HepG2 (cell line): ENCODE data around the gene ZBTB48. TPM values are rescaled to one million over a fixed set of nuclear protein-coding genes. Genes with fewer than 3 reads are reported as not detected.

Experiments
- BRCA1 ChIP-seq: sonication (generic); formaldehyde crosslinking; IDR thresholded peaks from 2 replicates; pipeline ENCODE4 v1.4.0; 2020; ENCODE audit warnings: missing genetic modification reagents
- ETV5 ChIP-seq: IDR thresholded peaks from 2 replicates; pipeline ENCODE4 v1.6.1; 2018; ENCODE audit warnings: missing biosample characterization, missing genetic modification reagents, inconsistent platforms, borderline replicate concordance
- HMGXB4 ChIP-seq, 2 experiments: sonication (generic) in 1 of 2; formaldehyde crosslinking in 1 of 2; IDR thresholded peaks; 2 replicates each; pipeline versions ENCODE4 v1.4.0 to v1.6.1; 2018 to 2020; ENCODE audit warnings: missing genetic modification reagents in 2 of 2, borderline replicate concordance in 1 of 2, low read depth in 1 of 2, mild to moderate bottlenecking in 1 of 2, missing biosample characterization in 1 of 2
- KDM4B ChIP-seq: sonication (generic); formaldehyde crosslinking; IDR thresholded peaks from 2 replicates; pipeline ENCODE4 v1.4.0; 2020; ENCODE audit warnings: missing genetic modification reagents
- MTF1 ChIP-seq: sonication (generic); formaldehyde crosslinking; IDR thresholded peaks from 2 replicates; pipeline ENCODE4 v1.5.0; 2020; ENCODE audit warnings: missing genetic modification reagents
- POLR2G ChIP-seq: fragments of 200-400 bp; formaldehyde crosslinking; IDR thresholded peaks from 2 replicates; pipeline ENCODE4 v1.6.1; 2018; ENCODE audit warnings: mild to moderate bottlenecking, low read depth, low read length, moderate library complexity
- SIN3B ChIP-seq: fragments of 150-350 bp; IDR thresholded peaks from 2 replicates; pipeline ENCODE4 v1.6.1; 2014; ENCODE audit warnings: low read length
- THAP11 ChIP-seq: IDR thresholded peaks from 2 replicates; pipeline ENCODE4 v1.6.1; 2016; ENCODE audit warnings: missing biosample characterization, missing genetic modification reagents
- ZFY ChIP-seq: sonication (generic); formaldehyde crosslinking; IDR thresholded peaks from 2 replicates; pipeline ENCODE4 v1.4.0; 2020; ENCODE audit warnings: missing genetic modification reagents
- ZHX2 ChIP-seq, 2 experiments: sonication (generic) in 1 of 2; formaldehyde crosslinking in 1 of 2; IDR thresholded peaks; 2 replicates each; pipeline versions ENCODE4 v1.6.1 to v1.9.0; 2014 to 2022; ENCODE audit warnings: antibody characterized with exemption in 1 of 2, borderline replicate concordance in 1 of 2, inconsistent platforms in 1 of 2, low read depth in 1 of 2, missing genetic modification reagents in 1 of 2
- ZNF263 ChIP-seq: sonication (generic); formaldehyde crosslinking; IDR thresholded peaks from 2 replicates; pipeline ENCODE4 v1.4.0; 2020; ENCODE audit warnings: missing genetic modification reagents
- ZNF280B ChIP-seq: sonication (generic); formaldehyde crosslinking; IDR thresholded peaks from 2 replicates; pipeline ENCODE4 v1.5.0; 2020; ENCODE audit warnings: missing genetic modification reagents, mild to moderate bottlenecking, borderline replicate concordance
- ZNF333 ChIP-seq: sonication (generic); formaldehyde crosslinking; IDR thresholded peaks from 2 replicates; pipeline ENCODE4 v1.4.0; 2020; ENCODE audit warnings: mild to moderate bottlenecking, missing genetic modification reagents, borderline replicate concordance
- ZNF746 ChIP-seq: sonication (generic); formaldehyde crosslinking; IDR thresholded peaks from 2 replicates; pipeline ENCODE4 v1.8.0; 2022; ENCODE audit warnings: mild to moderate bottlenecking, missing genetic modification reagents
- ZNF782 ChIP-seq: sonication (generic); formaldehyde crosslinking; IDR thresholded peaks from 2 replicates; pipeline ENCODE4 v1.4.0; 2020; ENCODE audit warnings: missing genetic modification reagents, mild to moderate bottlenecking, borderline replicate concordance
- polyA plus RNA-seq, 8 experiments: library from polyadenylated mRNA; depleted of rRNA in 3 of 8; stranded (reverse) in 7 of 8; unstranded in 1 of 8; fragments of >200 nt; fragmentation: Illumina TruSeq in 4 of 8; extraction: Trizol in 4 of 8; gene quantifications; 2 replicates each; pipeline versions ENCODE4 v1.2.1 to v1.2.3, GENCODE V29; 2011 to 2016; ENCODE audit warnings: low read depth in 4 of 8, missing spikeins in 1 of 8, mixed read lengths in 1 of 8; ENCODE audit not compliant: insufficient read depth in 1 of 8
- total RNA-seq, 5 experiments: library from RNA; depleted of rRNA; stranded (reverse); fragments of >200 nt; fragmentation: Illumina TruSeq; extraction: Trizol; gene quantifications; 2 replicates each; pipeline ENCODE4 v1.2.3, GENCODE V29; 2016; ENCODE audit warnings: low read depth in 1 of 5

The ZBTB48 gene
- total and polyA plus RNA-seq, 2 of the 13 experiments (the other 11 are each of a cell fraction or from before 2014, with no cell fraction given) = 13.0 to 17.1 TPM

- TF ChIP-seq HMGXB4 (CRISPR knock-in tag; IDR thresholded peaks at IDR 0.05; ENCODE audit: borderline replicate concordance in 1 of 2, low read depth in 1 of 2) (0 out of 4 replicates have a peak, but pooled peaks have one; percentile 20 to 23), POLR2G (peak; percentile 83), SIN3B (no peak), ZNF280B (CRISPR knock-in tag) (peak; percentile 69; the same call in 1 of the 2 replicates), ZNF263 (CRISPR knock-in tag) (peak; percentile 30; the same call in 1 of the 2 replicates), MTF1 (CRISPR knock-in tag) (no peak), ZNF746 (no peak), ZNF333 (CRISPR knock-in tag) (0 out of 2 replicates have a peak, but pooled peaks have one; percentile 25), BRCA1 (CRISPR knock-in tag) (no peak), ZHX2 (IDR thresholded peaks at IDR 0.05; ENCODE audit: low read depth) (peak; percentile 66), ZHX2 (CRISPR knock-in tag; IDR thresholded peaks at IDR 0.05; ENCODE audit: borderline replicate concordance) (no peak), ZNF782 (CRISPR knock-in tag) (peak; percentile 64; the same call in 1 of the 2 replicates), KDM4B (CRISPR knock-in tag) (peak; percentile 42; the same call in 1 of the 2 replicates), THAP11 (CRISPR knock-in tag) (peak; percentile 86), ETV5 (peak; percentile 63; the same call in 1 of the 2 replicates), ZFY (CRISPR knock-in tag) (peak; percentile 75)
Observed at GRCh38 chr1:6579374-6580118, at the start of gene ZBTB48 (continued).
